Measurements from ENCODE around the gene FBXO31. TPM values are rescaled to one million over a fixed set of nuclear protein-coding genes. Genes with fewer than 3 reads are reported as not detected.
"Not testable (repeated sequence)": the region's sequence is repeated elsewhere in the genome, so short reads cannot be mapped to it uniquely, and the experiment has no call there.

FBXO31 gene
- polyA plus RNA-seq, 3 donors = 18.3 to 26.1 (median 25.7) TPM

- DNase-seq (ENCODE audit: extremely low read depth in 1 of 11, low read depth in 9 of 11, low spot score in 4 of 11) = peak; percentile 91 to 98 (median 95)
Measured at GRCh38 chr16:87391950-87392820, 8.6 kb upstream of the FBXO31 start, which contains the start of gene MAP1LC3B. Gene MAP1LC3B, plus strand, starts transcription at chr16:87392336. Its CDS starts 92 bp downstream, at chr16:87392428.

DNA sequence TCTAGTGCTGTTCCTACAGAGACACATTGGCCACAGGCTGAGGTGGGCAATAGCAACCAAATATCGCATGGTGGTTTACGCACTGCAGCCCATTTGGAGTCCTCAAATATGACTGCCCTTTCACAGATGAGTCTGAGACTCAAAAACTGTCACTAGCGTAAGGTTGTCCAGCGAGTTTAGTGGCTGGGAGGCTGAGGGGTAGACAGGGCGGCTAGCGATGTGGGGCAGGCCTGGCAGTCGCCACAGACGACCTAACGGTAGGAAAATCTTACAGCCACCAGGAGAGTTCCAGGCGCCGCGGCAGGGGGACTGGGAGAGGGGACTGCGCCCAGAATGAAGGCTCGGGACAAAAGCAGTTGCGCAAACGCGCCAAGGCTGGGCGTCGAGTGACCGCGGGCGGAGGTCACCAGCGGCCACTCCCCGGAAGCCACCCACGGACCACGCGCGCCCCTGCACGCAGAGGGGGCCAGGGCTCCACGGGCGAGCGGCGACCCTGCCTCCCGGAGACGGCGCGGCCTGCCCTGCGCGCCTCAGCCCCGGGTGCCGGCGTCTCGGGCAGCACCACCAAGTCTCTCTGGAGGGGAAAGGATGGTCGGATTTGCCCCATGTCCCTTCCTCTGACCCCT, 7.9 kb upstream of the FBXO31 start:
- DNase-seq (ENCODE audit: extremely low read depth in 1 of 11, low read depth in 9 of 11, low spot score in 4 of 11) = peak in 2 of 11 donors; percentile 25 to 32

- no peak for DNase-seq (ENCODE audit: extremely low read depth in 1 of 11, low read depth in 9 of 11, low spot score in 4 of 11)
Measured at GRCh38 chr16:87390641-87391323, 7.2 kb upstream of the FBXO31 start.

DNA sequence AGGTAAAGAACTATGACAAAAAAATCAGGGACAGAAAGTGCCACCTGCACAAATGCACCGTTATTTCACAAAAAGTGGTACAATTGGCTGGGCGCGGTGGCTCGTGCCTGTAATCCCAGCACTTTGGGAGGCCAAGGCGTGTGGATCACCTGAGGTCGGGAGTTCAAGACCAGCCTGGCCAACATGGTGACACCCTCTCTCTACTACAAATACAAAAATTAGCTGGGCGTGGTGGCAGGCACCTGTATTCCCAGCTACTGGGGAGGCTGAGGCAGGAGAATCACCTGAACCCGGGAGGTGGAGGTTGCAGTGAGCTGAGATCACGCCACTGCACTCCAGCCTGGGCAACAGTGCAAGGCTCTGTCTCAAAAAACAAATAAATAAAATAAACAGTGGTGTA, 6.3 kb upstream of the FBXO31 start:
- DNase-seq (ENCODE audit: extremely low read depth in 1 of 11, low read depth in 9 of 11, low spot score in 4 of 11) = not testable (repeated sequence)

DNA sequence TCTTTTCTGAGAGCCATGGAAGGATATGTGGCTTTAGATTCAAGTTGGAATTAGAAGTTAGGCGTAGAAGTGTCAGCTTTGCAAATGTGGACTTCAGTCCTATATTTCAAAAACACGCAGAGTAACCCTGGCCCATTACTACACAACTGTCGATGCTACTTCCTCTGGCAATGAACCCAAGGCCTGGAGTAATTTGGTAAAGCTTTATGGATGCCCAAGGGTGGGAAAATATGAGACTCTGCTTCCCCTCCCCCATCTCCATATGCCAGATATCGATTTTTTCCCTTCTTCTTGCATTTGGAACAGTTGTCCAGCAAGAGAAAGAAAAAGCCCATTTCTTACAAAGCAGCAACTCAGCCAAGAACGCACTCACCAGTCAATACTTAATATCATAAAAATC, 5.7 kb upstream of the FBXO31 start:
- DNase-seq (ENCODE audit: extremely low read depth in 1 of 11, low read depth in 9 of 11, low spot score in 4 of 11) = no peak

GRCh38 chr16:87388818-87389134, 5.2 kb upstream of the FBXO31 start:
- DNase-seq (ENCODE audit: extremely low read depth in 1 of 11, low read depth in 9 of 11, low spot score in 4 of 11) = no peak

DNA sequence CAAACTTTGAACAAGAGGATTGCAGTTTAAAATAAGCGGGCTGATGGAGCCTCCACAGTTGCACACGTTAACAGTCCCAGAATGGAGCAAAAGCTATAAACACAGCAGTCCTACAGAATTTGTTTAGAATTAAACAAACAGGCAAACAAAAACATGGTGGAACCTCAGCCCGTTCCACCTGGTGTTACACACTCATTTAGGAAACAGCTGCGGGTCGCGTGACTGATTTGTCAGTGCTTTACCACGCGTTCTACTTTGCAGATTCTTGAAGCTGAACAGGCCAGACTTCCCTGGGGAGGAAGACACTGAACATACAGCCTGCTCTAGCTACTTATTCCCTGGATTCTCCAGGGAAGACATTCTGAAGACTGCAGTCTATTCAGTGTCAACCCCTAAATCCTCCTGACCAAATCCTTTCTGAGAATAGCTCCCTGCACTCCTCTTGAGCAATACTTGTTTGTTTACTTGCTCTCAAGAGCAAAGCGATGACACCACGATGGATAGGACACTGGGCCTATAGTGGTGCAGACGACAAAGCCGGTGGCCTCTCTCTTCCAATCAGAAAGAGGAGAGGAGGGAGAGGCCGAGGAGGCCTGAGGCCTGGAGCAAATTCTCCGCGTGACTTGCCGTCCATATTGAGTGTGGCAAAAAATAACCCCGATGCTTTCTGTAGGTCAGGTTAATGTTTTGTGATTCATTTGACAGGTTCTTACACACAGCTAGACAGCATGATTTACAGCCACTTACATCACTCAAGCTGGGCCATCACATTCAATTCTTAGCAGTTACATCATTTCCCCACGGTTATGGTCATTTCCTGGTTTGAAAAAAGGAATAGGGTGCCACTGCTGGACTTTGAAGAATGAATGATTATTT, 4.6 kb upstream of the FBXO31 start:
- DNase-seq (ENCODE audit: extremely low read depth in 1 of 11, low read depth in 9 of 11, low spot score in 4 of 11) = peak; percentile 84 to 98 (median 94)

- not testable (repeated sequence) for DNase-seq (ENCODE audit: extremely low read depth in 1 of 11, low read depth in 9 of 11, low spot score in 4 of 11)
Measured at GRCh38 chr16:87384875-87385167, 1.2 kb upstream of the FBXO31 start.

GRCh38 chr16:87384162-87384874, 742 bp upstream of the FBXO31 start:
- no peak for DNase-seq (ENCODE audit: extremely low read depth in 1 of 11, low read depth in 9 of 11, low spot score in 4 of 11)

DNA sequence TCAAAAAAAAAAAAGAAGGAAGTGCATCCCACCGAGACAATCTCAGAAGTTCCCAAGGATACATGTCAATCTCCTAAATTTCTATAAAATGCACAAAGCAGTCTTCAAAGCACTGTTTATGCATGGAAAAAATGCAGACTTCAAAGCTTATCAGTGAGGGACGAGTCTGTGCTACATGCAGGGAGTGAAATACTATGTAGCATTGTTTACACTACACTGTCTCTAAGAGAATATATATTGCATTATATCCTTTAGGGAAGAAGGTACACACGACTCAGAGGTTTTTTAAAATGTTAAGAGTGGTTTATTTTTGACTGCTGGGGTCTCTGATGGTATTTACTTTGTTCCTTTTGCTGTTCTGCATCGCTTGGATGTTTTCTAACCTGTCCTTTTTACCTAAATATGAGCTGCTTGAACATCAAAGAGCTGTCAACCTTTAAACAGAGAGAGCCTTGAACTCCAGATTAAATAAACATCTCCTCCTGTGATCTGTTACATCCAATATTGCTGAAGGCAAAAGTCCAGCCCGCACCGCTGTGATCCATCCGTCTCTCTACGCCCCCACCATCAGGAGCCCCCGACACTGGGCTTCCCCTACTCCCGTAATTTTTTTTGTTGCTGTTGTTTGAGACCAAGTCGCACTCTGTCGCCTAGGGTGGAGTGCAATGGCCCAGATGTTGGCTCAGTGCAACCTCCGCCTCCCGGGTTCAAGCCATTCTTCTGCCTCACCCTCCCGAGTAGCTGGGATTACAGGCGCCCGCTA, 1.4 kb downstream of the FBXO31 start:
- no peak for DNase-seq (ENCODE audit: extremely low read depth in 1 of 11, low read depth in 9 of 11, low spot score in 4 of 11)

GRCh38 chr16:87380881-87381280, 2.7 kb downstream of the FBXO31 start:
- no peak for DNase-seq (ENCODE audit: extremely low read depth in 1 of 11, low read depth in 9 of 11, low spot score in 4 of 11)

DNA sequence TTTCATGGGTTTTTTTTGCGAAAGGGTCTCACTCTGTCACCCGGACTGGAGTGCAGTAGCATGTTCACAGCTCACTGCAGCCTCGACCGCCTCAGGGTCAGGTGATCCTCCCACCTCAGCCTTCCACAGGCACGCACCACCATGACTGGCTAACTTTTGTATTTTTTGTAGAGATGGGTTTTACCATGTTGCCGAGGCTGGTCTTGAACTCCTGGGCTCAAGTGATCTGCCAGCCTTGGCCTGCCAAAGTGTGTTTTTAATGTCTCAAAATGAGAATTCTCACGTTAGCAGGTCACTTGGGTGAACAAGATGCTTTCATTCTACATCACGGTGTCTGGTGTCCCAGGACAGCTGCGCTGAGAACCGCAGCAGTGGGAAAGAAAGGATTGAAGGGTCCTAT, 3.2 kb downstream of the FBXO31 start:
- no peak for DNase-seq (ENCODE audit: extremely low read depth in 1 of 11, low read depth in 9 of 11, low spot score in 4 of 11)

DNA sequence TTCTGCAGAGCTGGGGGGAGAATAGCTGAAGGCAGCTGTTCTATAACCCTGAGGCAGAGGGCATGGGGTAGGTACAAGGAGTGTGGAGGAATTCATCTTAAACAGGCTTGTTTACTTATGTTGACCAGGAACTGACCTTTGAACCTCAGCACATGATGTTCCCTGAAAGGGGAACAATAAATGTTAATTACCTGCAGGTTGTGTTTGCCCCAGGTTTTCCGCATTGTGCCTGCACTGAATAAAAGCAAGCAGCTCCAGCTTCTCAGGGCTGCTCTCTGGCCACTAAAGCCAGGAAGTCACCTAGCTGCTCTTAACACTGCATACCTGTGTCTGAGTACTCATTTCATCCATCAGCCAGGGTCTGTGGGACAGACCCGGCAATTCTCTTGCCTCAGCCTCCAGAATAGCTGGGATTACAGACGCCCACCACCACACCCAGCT, 4.2 kb downstream of the FBXO31 start:
- DNase-seq (ENCODE audit: extremely low read depth in 1 of 11, low read depth in 9 of 11, low spot score in 4 of 11) = not testable (repeated sequence)

GRCh38 chr16:87376660-87377059, 6.9 kb downstream of the FBXO31 start:
- no peak for DNase-seq (ENCODE audit: extremely low read depth in 1 of 11, low read depth in 9 of 11, low spot score in 4 of 11)

DNA sequence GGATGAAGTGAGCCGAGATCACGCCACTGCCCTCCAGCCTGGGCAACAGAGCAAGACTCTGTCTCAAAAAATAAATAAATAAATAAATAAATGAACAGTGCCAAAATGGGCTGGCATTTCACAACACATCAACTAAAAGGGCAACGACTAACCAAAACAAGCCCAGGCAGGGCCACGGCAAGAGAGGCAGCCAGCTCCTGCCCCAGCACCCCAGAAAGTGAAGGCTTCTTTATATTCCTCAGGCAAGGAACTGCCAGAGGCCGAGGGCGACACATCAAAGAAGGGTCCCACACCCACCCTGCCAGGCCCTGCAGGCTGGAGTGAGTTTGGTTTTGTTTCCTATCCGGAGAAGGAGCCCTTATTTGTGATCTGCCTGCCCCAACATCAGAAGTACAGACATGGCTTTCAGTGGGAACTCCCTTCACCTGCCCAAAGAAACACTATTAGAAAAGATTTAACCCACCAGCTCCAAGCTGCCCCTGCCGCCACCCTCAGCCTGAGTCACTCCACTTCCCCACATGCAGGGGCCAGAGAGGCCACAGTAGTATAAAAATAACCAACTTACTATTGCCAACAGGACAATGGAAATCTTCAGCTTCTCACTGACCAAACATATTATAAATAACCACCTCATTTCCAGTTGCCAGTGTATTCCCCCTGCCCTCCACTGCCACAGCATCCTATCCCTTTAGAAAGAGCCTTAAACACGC, 8.0 kb downstream of the FBXO31 start:
- no peak for DNase-seq (ENCODE audit: extremely low read depth in 1 of 11, low read depth in 9 of 11, low spot score in 4 of 11)

GRCh38 chr16:87374313-87374712, 9.3 kb downstream of the FBXO31 start:
- DNase-seq (ENCODE audit: extremely low read depth in 1 of 11, low read depth in 9 of 11, low spot score in 4 of 11) = no peak

DNA sequence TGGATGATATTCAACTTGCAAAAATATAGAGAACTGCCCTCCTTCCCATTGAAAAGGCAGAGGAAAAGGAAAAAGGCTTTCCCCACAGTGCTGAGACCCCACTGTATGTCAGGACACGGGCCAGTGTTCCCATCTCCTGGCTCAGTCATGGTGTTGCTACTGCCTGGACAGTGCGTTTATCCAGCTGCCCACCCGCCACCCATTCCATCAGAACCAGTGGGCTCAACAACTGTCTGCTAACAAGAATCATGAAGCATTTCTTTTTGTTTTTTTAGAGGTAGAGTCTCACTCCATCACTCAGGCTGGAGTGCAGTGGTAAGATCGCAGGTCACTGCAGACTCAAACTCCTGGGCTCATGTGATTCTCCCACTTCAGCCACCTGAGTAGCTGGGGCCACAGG, 11.3 kb downstream of the FBXO31 start:
- no peak for DNase-seq (ENCODE audit: extremely low read depth in 1 of 11, low read depth in 9 of 11, low spot score in 4 of 11)
